DND-41 (cell line): Measurements from ENCODE around the gene CCZ1B.
"Not testable (repeated sequence)": the region's sequence is repeated elsewhere in the genome, so short reads cannot be mapped to it uniquely, and the experiment has no call there.

Experiments
- ATAC-seq: fragments of 200-7000 bp; cut with Tn5 transposase; 3 replicates; pipeline ENCODE4 v1.9.1; 2021; ENCODE audit warnings: low read depth; ENCODE audit not compliant: insufficient read depth
- DNase-seq: peaks from one replicate; pipeline ENCODE4 v3.0.0-alpha.2; 2020
- H2AFZ ChIP-seq: 2 replicates; pipeline ENCODE4 v1.6.0; 2012; ENCODE audit warnings: low read depth, low read length
- H3K27ac ChIP-seq: 2 replicates; pipeline ENCODE4 v1.5.1; 2012; ENCODE audit warnings: low read length, inconsistent platforms
- H3K27me3 ChIP-seq: fragments of 200-600 bp; sonication (generic); 2 replicates; pipeline ENCODE4 v1.6.0; 2012; ENCODE audit warnings: low read length, mild to moderate bottlenecking, inconsistent platforms; ENCODE audit not compliant: insufficient read depth, poor library complexity
- H3K36me3 ChIP-seq: 2 replicates; pipeline ENCODE4 v1.5.1; 2012; ENCODE audit warnings: low read length, inconsistent platforms; ENCODE audit not compliant: insufficient read depth
- H3K4me1 ChIP-seq: 2 replicates; pipeline ENCODE4 v1.5.1; 2012; ENCODE audit warnings: mild to moderate bottlenecking, low read length; ENCODE audit not compliant: insufficient read depth
- H3K4me2 ChIP-seq: 2 replicates; pipeline ENCODE4 v1.6.0; 2012; ENCODE audit warnings: mild to moderate bottlenecking, moderate library complexity, low read length, inconsistent platforms; ENCODE audit not compliant: insufficient read depth
- H3K4me3 ChIP-seq, 2 experiments: fragments of 200-600 bp in 1 of 2; shearing (Covaris generic) in 1 of 2; 2 replicates each; pipeline ENCODE4 v1.5.1; 2012 to 2016; ENCODE audit warnings: inconsistent platforms in 2 of 2, low read length in 2 of 2, mild to moderate bottlenecking in 2 of 2, low read depth in 1 of 2, moderate library complexity in 1 of 2
- H3K79me2 ChIP-seq: 2 replicates; pipeline ENCODE4 v1.6.0; 2012; ENCODE audit warnings: low read length, inconsistent platforms; ENCODE audit not compliant: insufficient read depth
- H3K9ac ChIP-seq: 2 replicates; pipeline ENCODE4 v1.6.0; 2012; ENCODE audit warnings: low read depth, mild to moderate bottlenecking, inconsistent platforms, low read length, moderate library complexity
- H3K9me3 ChIP-seq: 2 replicates; pipeline ENCODE4 v1.5.1; 2012; ENCODE audit warnings: low read length, moderate library complexity, mild to moderate bottlenecking, inconsistent platforms; ENCODE audit not compliant: insufficient read depth, severe bottlenecking
- H4K20me1 ChIP-seq: 2 replicates; pipeline ENCODE4 v1.6.0; 2012; ENCODE audit warnings: low read length; ENCODE audit not compliant: insufficient read depth
- TF ChIP-seq, protein P1 (sequence below): IDR thresholded peaks from 2 replicates; pipeline ENCODE4 v1.5.1; 2012; ENCODE audit warnings: borderline replicate concordance, low read length, moderate library complexity, mild to moderate bottlenecking; ENCODE audit not compliant: poor library complexity, severe bottlenecking; ENCODE audit errors: extremely low read depth

Gene CCZ1B

DNA sequence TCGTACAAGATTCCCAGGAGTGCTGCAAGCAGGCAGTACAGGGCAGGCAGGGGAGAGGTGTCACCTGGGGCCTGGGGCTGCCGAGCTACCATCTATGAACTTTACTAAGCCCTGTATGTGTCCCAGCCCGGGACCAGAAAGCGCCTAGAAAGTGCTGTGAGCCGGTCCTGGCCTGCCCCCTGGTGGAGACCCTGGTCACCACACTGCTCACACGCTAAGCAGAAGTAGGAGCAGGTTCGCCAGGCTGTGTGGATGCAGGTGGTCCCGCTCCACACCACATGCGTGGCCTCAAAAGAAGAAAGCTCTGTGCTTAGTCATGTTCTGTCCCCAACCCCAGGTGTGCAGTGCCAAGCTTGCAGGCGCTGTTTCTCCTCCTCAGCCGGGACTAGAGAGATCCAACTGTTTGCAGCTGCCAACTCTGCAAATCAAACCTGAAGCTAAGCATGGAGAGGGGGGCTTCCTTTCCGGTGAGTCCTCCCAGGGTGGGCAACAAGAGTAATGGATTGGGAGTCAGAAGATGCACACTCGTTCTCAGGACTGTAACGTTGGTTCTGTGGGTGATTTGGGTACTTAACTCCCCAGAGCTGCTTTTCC is 31.7 kb upstream of the CCZ1B start:
- H3K9me3 ChIP-seq, H3K27me3 ChIP-seq, H2AFZ ChIP-seq, H4K20me1 ChIP-seq, H3K4me3 ChIP-seq, H3K9ac ChIP-seq, H3K27ac ChIP-seq, H3K4me1 ChIP-seq, H3K36me3 ChIP-seq, H3K79me2 ChIP-seq: not testable (repeated sequence)
- TF ChIP-seq, protein P1, sequence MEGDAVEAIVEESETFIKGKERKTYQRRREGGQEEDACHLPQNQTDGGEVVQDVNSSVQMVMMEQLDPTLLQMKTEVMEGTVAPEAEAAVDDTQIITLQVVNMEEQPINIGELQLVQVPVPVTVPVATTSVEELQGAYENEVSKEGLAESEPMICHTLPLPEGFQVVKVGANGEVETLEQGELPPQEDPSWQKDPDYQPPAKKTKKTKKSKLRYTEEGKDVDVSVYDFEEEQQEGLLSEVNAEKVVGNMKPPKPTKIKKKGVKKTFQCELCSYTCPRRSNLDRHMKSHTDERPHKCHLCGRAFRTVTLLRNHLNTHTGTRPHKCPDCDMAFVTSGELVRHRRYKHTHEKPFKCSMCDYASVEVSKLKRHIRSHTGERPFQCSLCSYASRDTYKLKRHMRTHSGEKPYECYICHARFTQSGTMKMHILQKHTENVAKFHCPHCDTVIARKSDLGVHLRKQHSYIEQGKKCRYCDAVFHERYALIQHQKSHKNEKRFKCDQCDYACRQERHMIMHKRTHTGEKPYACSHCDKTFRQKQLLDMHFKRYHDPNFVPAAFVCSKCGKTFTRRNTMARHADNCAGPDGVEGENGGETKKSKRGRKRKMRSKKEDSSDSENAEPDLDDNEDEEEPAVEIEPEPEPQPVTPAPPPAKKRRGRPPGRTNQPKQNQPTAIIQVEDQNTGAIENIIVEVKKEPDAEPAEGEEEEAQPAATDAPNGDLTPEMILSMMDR = peak; percentile 70
- peak; percentile 59; the same call in 2 of the 3 replicates for ATAC-seq
- peak; percentile 87 for DNase-seq
- H3K4me2 ChIP-seq = peak overlapping the region; percentile 33; the same call in 1 of the 2 replicates

DNA sequence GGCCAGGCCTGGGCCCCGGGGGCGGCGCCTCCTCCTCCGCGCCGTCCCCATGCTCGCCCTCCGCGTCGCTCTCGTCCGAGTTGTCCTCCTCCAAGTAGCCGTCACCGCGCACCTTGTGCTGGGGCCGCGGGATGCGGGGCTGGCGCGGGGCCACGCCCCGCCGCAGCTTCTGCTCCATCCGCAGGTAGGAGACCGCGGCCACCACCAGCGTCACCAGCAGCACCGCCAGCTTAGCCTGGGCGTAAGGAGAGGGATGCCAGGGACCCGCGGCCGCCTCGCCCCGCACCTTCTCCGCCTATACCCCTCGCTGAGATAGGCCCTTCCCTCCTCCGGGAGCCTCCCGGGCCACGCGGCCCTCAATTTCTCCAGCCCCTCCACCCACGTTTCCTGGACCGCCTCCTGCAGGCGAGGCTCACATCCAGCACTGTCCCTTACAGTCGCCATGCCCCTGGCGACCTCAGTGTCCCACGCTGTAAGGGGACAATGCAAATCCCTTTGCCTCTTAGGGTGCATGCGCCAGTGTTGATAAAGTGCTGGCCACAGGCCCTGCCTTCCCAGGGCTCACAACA is 29.6 kb upstream of the CCZ1B start:
- H3K36me3 ChIP-seq = not testable (repeated sequence)

GRCh38 chr7:6854747-6855562 is 28.9 kb upstream of the CCZ1B start:
- H3K9ac ChIP-seq, H3K4me1 ChIP-seq, H2AFZ ChIP-seq, H3K36me3 ChIP-seq, DNase-seq, H3K4me3 ChIP-seq, H3K27ac ChIP-seq, H3K4me2 ChIP-seq, H3K79me2 ChIP-seq, H4K20me1 ChIP-seq, H3K9me3 ChIP-seq, H3K27me3 ChIP-seq, ATAC-seq: not testable (repeated sequence)

More for the DNA sequence above, 29.6 kb upstream of the CCZ1B start:
- H2AFZ ChIP-seq, H3K4me3 ChIP-seq, H3K9me3 ChIP-seq, H3K27me3 ChIP-seq, H3K9ac ChIP-seq, H3K27ac ChIP-seq, H3K4me2 ChIP-seq, DNase-seq, ATAC-seq, H3K4me1 ChIP-seq, H4K20me1 ChIP-seq, H3K79me2 ChIP-seq: not testable (repeated sequence)

- H3K79me2 ChIP-seq, H4K20me1 ChIP-seq, H2AFZ ChIP-seq, H3K36me3 ChIP-seq, H3K27me3 ChIP-seq, H3K4me2 ChIP-seq, DNase-seq, H3K4me1 ChIP-seq, H3K9ac ChIP-seq, H3K9me3 ChIP-seq, H3K27ac ChIP-seq, H3K4me3 ChIP-seq, ATAC-seq: not testable (repeated sequence)
Measured at GRCh38 chr7:6853681-6854080, 27.6 kb upstream of the CCZ1B start.

DNA sequence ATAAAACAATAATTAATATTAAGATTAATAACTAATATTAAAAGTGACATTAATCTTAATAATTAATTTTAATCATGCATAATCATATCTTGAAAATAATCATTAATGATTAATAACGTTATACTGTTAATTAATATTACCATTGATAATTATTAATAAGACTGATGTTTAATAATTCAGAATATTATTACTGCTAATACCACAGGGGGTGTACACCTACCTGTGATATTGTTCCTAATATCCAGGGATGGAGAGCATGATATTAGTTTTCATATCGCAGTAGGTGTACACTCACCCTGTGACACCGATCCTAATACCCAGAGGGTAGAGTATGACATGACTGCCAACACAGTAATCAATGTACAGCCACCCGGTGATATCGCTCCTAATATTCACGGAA is 23.1 kb upstream of the CCZ1B start:
- not testable (repeated sequence) for DNase-seq, H3K27me3 ChIP-seq, ATAC-seq, H2AFZ ChIP-seq, H3K4me2 ChIP-seq, H3K4me3 ChIP-seq, H3K79me2 ChIP-seq, H3K36me3 ChIP-seq, H3K27ac ChIP-seq, H4K20me1 ChIP-seq, H3K9me3 ChIP-seq, H3K9ac ChIP-seq
- H3K4me1 ChIP-seq = peaks cover 17% of the 10 kb centered on the region

DNA sequence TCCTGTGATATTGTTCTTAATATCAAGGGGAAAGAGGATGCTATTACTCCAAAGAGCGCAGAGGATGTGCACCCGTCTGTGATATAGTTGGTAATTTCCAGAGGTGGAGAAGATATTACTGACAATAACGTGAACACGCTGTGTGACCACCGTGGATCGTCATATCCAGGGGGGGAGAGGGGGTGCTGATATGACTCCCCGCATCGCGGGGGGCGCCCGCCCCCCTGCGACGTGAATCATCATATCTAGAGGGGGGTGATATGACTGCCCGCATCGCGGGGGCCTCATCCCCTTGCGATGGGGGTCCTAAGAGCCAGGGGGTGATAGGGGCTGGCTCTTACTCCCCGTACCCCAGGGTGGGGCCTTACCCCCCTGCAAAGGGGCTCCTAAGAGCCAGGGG is 21.7 kb upstream of the CCZ1B start:
- DNase-seq, H3K4me3 ChIP-seq, H3K4me2 ChIP-seq, ATAC-seq, H3K79me2 ChIP-seq, H3K9me3 ChIP-seq, H3K27ac ChIP-seq, H2AFZ ChIP-seq, H3K36me3 ChIP-seq, H3K9ac ChIP-seq, H3K27me3 ChIP-seq, H4K20me1 ChIP-seq: not testable (repeated sequence)
- H3K4me1 ChIP-seq = peaks cover 17% of the 10 kb centered on the region

DNA sequence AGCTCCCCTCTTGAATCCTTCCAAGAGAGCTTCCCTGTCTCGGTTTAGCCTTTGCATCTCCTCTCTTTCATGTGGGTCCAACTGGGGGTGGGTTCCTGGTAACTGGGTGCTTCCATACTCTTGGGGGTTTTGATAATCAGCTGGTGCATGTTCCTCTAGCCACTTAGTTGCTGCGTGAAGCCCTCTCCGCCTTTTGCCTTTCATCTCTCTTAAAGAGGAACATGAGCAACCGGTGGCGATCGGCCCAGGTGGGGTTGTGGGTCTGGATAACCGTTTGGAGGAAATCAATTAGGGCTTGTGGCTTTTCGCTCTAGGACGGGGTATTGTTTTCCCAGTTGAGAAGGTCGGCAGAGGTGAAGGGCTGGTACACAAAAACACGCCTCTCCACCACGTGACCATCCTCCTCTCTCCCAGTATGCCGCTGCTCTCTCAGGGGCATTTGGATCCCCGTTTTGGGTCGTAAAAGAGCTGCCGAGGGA is 19.9 kb upstream of the CCZ1B start:
- H3K27ac ChIP-seq = not testable (repeated sequence)

More for the DNA sequence above, 19.9 kb upstream of the CCZ1B start:
- peak; percentile 88 for DNase-seq
- peak; percentile 56; the same call in 1 of the 3 replicates for ATAC-seq
- H3K27me3 ChIP-seq, H3K79me2 ChIP-seq, H4K20me1 ChIP-seq, H3K9ac ChIP-seq, H3K36me3 ChIP-seq, H3K9me3 ChIP-seq: not testable (repeated sequence)
- peaks cover 17% of the 10 kb centered on the region for H3K4me1 ChIP-seq
- peak overlapping the region in 1 of 2 experiments; percentile 35; a peak in 2 of 4 replicates for H3K4me3 ChIP-seq
- H2AFZ ChIP-seq = peak overlapping the region; percentile 60
- H3K4me2 ChIP-seq = peak overlapping the region; percentile 59
